ENCODE data around the gene TGFBR3L. TPM values are rescaled to one million over a fixed set of nuclear protein-coding genes. Genes with fewer than 3 reads are reported as not detected.

The TGFBR3L gene
- total RNA-seq, 1 donor from 2014 or later = 1.8 TPM

DNA sequence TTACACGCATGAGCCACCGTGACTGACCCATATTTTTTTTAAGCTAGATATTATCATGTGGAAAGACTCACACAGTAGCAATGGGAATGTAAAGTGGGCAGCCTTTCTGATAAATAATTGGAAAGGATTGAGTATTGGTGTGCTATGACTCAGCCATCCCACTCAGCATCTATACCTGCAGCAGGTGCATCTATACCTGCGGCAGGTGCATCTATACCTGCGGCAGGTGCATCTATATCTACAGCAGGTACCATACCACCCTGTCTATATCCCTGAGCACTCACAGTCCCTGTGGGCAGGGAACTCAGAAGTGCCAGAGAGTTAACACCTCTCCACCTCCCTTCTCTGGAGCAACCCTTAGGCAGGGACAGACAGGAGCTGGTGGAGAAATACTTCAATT, 31.5 kb upstream of the TGFBR3L start:
- Histone ChIP-seq H3K4me2 (no peak overlapping the region), H3K9me3 (ENCODE audit: low read depth) (no peaks in the 10 kb centered on the region), H4K20me1 (ENCODE audit: low read depth) (no peaks in the 10 kb centered on the region), H3K9ac (no peak overlapping the region), H3K4me3 (no peak overlapping the region), H3K27me3 (peaks cover 21% of the 10 kb centered on the region), H3F3A (ENCODE audit: low read depth) (peaks cover 7% of the 10 kb centered on the region), H3K36me3 (no peaks in the 10 kb centered on the region), H2AFZ (replicated peaks) (no peak overlapping the region), H3K79me2 (ENCODE audit: low read depth) (no peaks in the 10 kb centered on the region), H3K27ac (no peak overlapping the region), H3K4me1 (no peaks in the 10 kb centered on the region)
- no peak overlapping the region for H3K27ac Mint-ChIP-seq
- H3K9me3 Mint-ChIP-seq = peaks cover 3% of the 10 kb centered on the region
- H3K4me1 Mint-ChIP-seq = peaks cover 3% of the 10 kb centered on the region
- no peak for TF ChIP-seq EZH2phosphoT487 (IDR thresholded peaks at IDR 0.05)
- TF ChIP-seq EZH2 (IDR thresholded peaks at IDR 0.05) = no peak
- TF ChIP-seq, protein P1, sequence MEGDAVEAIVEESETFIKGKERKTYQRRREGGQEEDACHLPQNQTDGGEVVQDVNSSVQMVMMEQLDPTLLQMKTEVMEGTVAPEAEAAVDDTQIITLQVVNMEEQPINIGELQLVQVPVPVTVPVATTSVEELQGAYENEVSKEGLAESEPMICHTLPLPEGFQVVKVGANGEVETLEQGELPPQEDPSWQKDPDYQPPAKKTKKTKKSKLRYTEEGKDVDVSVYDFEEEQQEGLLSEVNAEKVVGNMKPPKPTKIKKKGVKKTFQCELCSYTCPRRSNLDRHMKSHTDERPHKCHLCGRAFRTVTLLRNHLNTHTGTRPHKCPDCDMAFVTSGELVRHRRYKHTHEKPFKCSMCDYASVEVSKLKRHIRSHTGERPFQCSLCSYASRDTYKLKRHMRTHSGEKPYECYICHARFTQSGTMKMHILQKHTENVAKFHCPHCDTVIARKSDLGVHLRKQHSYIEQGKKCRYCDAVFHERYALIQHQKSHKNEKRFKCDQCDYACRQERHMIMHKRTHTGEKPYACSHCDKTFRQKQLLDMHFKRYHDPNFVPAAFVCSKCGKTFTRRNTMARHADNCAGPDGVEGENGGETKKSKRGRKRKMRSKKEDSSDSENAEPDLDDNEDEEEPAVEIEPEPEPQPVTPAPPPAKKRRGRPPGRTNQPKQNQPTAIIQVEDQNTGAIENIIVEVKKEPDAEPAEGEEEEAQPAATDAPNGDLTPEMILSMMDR (IDR thresholded peaks at IDR 0.05) = no peak
- no peaks in the 10 kb centered on the region for H3K36me3 Mint-ChIP-seq
- no peak overlapping the region for H3K4me3 Mint-ChIP-seq
- no peak for DNase-seq (ENCODE audit: low spot score)
- H3K27me3 Mint-ChIP-seq (ENCODE audit: insufficient read depth, low read depth) = peaks cover 17% of the 10 kb centered on the region

DNA sequence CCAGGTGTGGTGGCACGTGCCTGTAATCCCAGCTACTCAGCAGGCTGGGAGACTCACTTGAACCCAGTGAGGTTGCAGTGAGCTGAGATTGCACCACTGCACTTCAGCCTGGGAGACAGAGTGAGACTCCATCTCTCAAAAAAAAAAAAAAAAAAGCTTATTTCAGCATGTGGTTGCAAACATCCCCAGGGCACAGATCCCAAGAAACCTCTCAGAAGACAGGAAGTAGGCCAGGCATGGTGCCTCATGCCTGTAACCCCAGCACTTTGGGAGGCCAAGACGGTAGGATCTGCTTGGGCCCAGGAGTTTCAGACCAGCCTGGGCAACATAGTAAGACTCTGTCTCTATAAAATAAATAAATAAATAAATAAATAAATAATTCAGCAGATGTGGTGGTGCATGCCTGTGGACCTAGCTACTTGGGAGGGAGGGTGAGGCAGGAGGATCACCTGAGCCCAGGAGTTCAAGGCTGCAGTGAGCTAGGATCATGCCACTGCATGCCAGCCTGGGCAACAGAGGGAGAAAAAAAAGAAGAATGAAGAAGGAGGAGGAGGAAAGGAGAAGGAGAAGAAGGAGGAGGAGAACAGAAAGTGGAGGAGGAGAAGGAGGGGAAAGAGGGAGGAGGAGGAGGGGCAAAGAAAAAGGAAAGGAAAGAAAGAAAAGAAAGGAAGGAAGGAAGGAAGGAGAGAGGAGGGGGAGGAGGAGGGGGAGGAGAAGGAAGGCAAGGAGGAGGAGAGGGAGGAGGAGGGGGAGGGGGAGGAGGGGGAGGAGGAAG, 30.6 kb upstream of the TGFBR3L start:
- Histone ChIP-seq H3K27me3 (peaks cover 30% of the 10 kb centered on the region), H3K4me1 (no peaks in the 10 kb centered on the region), H2AFZ (replicated peaks) (no peak overlapping the region), H3K36me3 (no peaks in the 10 kb centered on the region), H3K9ac (no peak overlapping the region), H3K9me3 (ENCODE audit: low read depth) (no peaks in the 10 kb centered on the region), H3F3A (ENCODE audit: low read depth) (peaks cover 7% of the 10 kb centered on the region), H3K27ac (no peak overlapping the region), H4K20me1 (ENCODE audit: low read depth) (no peaks in the 10 kb centered on the region), H3K79me2 (ENCODE audit: low read depth) (no peaks in the 10 kb centered on the region), H3K4me3 (no peak overlapping the region), H3K4me2 (no peak overlapping the region)
- no peak overlapping the region for H3K4me3 Mint-ChIP-seq
- H3K9me3 Mint-ChIP-seq = peaks cover 3% of the 10 kb centered on the region
- H3K27ac Mint-ChIP-seq = no peak overlapping the region
- H3K27me3 Mint-ChIP-seq (ENCODE audit: insufficient read depth, low read depth) = peaks cover 20% of the 10 kb centered on the region
- TF ChIP-seq EZH2phosphoT487 (IDR thresholded peaks at IDR 0.05) = no peak
- TF ChIP-seq, protein P1 (IDR thresholded peaks at IDR 0.05) = no peak
- TF ChIP-seq EZH2 (IDR thresholded peaks at IDR 0.05) = no peak
- H3K4me1 Mint-ChIP-seq = peaks cover 6% of the 10 kb centered on the region
- no peak for DNase-seq (ENCODE audit: low spot score)
- no peaks in the 10 kb centered on the region for H3K36me3 Mint-ChIP-seq

DNA sequence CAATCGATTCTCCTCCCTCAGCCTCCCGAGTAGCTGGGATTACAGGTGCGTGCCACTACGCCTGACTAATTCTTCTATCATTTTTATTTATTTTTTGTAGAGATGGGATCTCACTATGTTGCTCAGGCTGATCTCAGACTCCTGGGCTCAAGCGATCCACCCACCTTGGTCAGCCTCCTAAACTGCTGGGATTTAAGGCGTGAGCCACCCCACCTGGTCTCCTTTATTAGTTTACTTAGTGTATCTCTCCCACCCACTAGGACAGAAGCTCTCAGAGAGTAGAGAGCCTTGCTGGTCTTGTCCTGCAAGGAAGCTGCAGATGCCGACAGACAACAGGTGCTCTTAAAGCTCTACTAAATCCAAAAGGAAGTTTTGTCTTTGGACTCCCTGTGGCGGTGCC, 28.8 kb upstream of the TGFBR3L start:
- no peak overlapping the region for H3K4me2 ChIP-seq
- TF ChIP-seq, protein P1 (IDR thresholded peaks at IDR 0.05) = no peak
- TF ChIP-seq EZH2phosphoT487 (IDR thresholded peaks at IDR 0.05) (no peak), EZH2 (IDR thresholded peaks at IDR 0.05) (no peak)
- no peak overlapping the region for H3K27ac ChIP-seq
- no peak overlapping the region for H3K4me3 Mint-ChIP-seq
- no peaks in the 10 kb centered on the region for H3K36me3 ChIP-seq
- H4K20me1 ChIP-seq (ENCODE audit: low read depth) = no peaks in the 10 kb centered on the region
- H3K4me1 Mint-ChIP-seq = peaks cover 6% of the 10 kb centered on the region
- no peaks in the 10 kb centered on the region for H3K4me1 ChIP-seq
- no peak overlapping the region for H3K4me3 ChIP-seq
- H2AFZ ChIP-seq (replicated peaks) = no peak overlapping the region
- peaks cover 3% of the 10 kb centered on the region for H3K9me3 Mint-ChIP-seq
- H3K27me3 ChIP-seq = peaks cover 44% of the 10 kb centered on the region
- no peaks in the 10 kb centered on the region for H3K9me3 ChIP-seq (ENCODE audit: low read depth)
- no peak overlapping the region for H3K9ac ChIP-seq
- H3F3A ChIP-seq (ENCODE audit: low read depth) = peaks cover 7% of the 10 kb centered on the region
- H3K79me2 ChIP-seq (ENCODE audit: low read depth) = no peaks in the 10 kb centered on the region
- H3K27me3 Mint-ChIP-seq (ENCODE audit: insufficient read depth, low read depth) = peaks cover 20% of the 10 kb centered on the region
- no peak overlapping the region for H3K27ac Mint-ChIP-seq
- no peaks in the 10 kb centered on the region for H3K36me3 Mint-ChIP-seq
- no peak for DNase-seq (ENCODE audit: low spot score)

All from neural progenitor cell (in vitro differentiated cells).